Activated CD8-positive, alpha-beta memory T cell treated with anti-CD3 and anti-CD28 coated beads, Interleukin-2, amount 50 U/mL, for 1 hour (primary cell): ENCODE data around the gene DEFB132.

ENCODE experiments used
- DNase-seq: peaks from one replicate; pipeline ENCODE4 v3.0.0-alpha.2; 2020; ENCODE audit errors: extremely low read depth

DEFB132 gene

GRCh38 chr20:297098-297924 is 39.8 kb downstream of the DEFB132 start, which contains the start of gene ZCCHC3:
ZCCHC3 (plus strand) TSS chr20:297570; CDS start chr20:297587, 17 bp downstream.
- DNase-seq: peak; percentile 49

GRCh38 chr20:297925-298775 is 40.6 kb downstream of the DEFB132 start:
- no peak for DNase-seq

- DNase-seq: no peak
These were observed 41.4 kb downstream of the DEFB132 start for GRCh38 chr20:298776-299391.

- no peak for DNase-seq
These were observed 42.9 kb downstream of the DEFB132 start for GRCh38 chr20:300345-300990.

DNA sequence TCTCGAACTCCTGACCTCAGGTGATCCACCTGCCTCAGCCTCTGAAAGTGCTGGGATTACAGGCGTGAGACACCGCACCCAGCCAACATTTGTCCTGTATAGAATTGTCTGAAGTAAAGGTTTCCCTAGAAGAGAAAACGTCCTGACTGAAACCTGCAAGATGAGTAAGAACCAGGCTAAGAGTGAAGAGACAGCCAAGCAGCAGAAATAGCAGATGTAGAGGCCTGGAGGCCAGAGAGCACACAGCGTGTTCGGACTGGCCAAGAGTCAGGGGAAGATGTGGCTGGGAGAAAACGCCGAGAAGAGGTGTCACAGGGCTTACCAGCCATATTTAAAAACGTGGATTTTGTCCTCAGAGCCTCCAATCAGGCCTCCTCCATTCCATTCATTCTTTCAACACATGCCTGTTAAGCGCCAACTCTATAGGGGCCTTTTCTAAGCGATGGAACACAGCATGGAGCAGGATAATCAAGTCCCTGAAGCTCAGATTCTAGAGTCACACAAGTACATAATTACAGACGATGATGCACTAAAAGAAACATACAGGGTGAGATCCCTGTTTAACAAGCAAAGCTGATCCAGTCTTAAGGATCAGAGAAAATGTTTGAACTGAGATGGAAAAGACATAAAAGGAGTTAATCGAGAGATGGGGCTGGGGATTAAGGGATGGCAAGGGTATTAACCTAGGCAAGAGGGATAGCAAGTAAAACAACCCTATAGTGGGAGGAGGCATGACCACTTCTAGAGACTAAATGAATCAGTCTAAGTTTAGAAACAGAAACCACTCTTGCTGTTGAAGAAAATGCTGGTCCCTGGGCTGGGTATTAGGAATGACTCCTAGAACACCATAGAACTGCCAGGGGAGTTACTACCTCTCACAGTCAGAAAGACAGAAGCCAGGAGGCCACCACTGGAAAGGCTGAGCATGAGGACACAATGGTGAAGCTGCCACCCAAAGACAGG is 44.6 kb downstream of the DEFB132 start:
- DNase-seq: no peak

DNA sequence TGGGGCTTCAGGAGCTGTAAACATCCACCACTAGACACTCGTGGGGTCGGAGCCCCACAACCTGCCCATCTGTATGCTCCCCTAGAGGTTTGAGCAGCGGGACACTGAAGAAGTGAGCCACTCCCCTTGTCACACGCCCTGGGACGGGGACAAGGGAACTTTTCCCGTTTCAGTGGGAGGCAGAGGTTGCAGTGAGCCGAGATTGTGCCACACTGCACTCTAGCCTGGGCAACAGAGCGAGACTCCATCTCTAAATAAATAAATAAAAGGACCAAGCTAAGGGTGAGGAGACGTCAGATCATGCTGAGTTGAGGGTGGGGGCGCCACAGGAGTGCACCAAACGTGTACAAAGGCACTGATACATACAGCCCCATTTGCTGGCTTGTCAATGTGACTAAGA is 48.2 kb downstream of the DEFB132 start:
- no peak for DNase-seq

- no peak for DNase-seq
These were observed 51.0 kb downstream of the DEFB132 start for GRCh38 chr20:308427-309038.

- DNase-seq: no peak
These were observed 51.8 kb downstream of the DEFB132 start for GRCh38 chr20:309306-309840.

GRCh38 chr20:309841-310644 is 52.5 kb downstream of the DEFB132 start:
- no peak for DNase-seq

DNA sequence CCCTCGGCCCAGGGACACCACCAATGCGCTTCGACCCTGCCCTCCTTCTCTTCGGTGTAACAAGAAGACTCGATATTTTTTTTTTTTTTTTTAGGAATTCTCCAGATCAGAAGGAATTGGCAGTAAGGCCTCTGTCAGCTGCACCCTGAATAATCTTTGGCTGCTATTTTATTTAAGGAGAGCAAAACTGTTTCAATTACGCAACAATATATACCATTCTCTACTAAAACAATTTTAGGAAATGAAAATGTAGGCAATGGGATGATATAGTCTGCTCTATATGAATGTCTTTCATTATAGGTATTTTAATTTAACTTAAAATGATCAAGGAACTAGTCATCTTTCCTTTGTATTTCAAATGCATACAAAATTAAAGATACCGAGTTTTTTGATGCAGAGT is 53.1 kb downstream of the DEFB132 start:
- DNase-seq: no peak
